C4-2B (cell line): ENCODE results near the gene RBFOX2.

Experiments
- ZFX ChIP-seq: fragments of 450-650 bp; IDR thresholded peaks from 2 replicates; pipeline ENCODE4 v1.6.1; 2017
- TF ChIP-seq, protein P1 (sequence below): fragments of 450-650 bp; conservative IDR thresholded peaks from 2 replicates; pipeline ENCODE4 v1.5.1; 2017; ENCODE audit warnings: mild to moderate bottlenecking

DNA sequence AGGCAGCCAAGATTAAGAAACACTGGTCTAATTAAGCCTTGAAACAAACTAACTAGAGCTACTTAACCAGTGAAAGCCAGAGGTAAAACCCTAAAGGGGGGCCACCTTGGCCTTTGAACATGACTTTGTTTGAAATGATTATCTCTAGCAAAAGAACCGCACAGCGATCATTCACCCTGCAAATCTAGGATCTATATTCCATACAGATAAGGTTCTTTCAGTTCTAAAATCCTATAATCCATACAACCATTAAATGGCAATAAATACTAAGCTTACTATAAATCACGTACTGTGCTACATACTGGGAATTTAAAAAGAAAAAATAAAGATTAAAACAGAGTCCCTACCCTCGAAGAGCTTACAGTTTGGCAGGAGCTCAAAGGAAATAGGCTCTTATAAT lies 40.6 kb downstream of the RBFOX2 start:
- TF ChIP-seq, protein P1, sequence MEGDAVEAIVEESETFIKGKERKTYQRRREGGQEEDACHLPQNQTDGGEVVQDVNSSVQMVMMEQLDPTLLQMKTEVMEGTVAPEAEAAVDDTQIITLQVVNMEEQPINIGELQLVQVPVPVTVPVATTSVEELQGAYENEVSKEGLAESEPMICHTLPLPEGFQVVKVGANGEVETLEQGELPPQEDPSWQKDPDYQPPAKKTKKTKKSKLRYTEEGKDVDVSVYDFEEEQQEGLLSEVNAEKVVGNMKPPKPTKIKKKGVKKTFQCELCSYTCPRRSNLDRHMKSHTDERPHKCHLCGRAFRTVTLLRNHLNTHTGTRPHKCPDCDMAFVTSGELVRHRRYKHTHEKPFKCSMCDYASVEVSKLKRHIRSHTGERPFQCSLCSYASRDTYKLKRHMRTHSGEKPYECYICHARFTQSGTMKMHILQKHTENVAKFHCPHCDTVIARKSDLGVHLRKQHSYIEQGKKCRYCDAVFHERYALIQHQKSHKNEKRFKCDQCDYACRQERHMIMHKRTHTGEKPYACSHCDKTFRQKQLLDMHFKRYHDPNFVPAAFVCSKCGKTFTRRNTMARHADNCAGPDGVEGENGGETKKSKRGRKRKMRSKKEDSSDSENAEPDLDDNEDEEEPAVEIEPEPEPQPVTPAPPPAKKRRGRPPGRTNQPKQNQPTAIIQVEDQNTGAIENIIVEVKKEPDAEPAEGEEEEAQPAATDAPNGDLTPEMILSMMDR = no peak
- no peak for TF ChIP-seq ZFX
